ENCODE results near the gene P4HB. TPM values are rescaled to one million over a fixed set of nuclear protein-coding genes. Genes with fewer than 3 reads are reported as not detected.

The P4HB gene
- polyA plus RNA-seq, 1 of the 3 experiments (the other 2 are of a cell fraction) = 165 TPM

GRCh38 chr17:81889602-81890001 lies 29.3 kb upstream of the P4HB start:
- peaks cover 12 to 19% of the 10 kb centered on the region in 2 experiments for H3K4me1 ChIP-seq (ENCODE audit: control insufficient read depth in 1 of 2, insufficient read depth in 2 of 2, low read depth in 1 of 2, low read length in 1 of 2)
- H4K20me1 ChIP-seq (ENCODE audit: insufficient read depth) = peaks cover 23% of the 10 kb centered on the region; the same call in 1 of the 2 replicates
- H2AFZ ChIP-seq (ENCODE audit: low read depth) = no peak overlapping the region
- H3K9me2 ChIP-seq = no peaks in the 10 kb centered on the region
- H3K9ac ChIP-seq = peak overlapping the region; percentile 93; the same call in 1 of the 2 replicates
- H3K36me3 ChIP-seq (replicated peaks in 1 of 2; ENCODE audit: control insufficient read depth in 1 of 2, insufficient read depth in 2 of 2, low read length in 1 of 2) = peaks cover 46 to 56% of the 10 kb centered on the region in 2 experiments
- no peak for TF ChIP-seq IRF3 (IDR thresholded peaks at IDR 0.05; ENCODE audit: low read depth, low read length)
- TF ChIP-seq, protein P1, sequence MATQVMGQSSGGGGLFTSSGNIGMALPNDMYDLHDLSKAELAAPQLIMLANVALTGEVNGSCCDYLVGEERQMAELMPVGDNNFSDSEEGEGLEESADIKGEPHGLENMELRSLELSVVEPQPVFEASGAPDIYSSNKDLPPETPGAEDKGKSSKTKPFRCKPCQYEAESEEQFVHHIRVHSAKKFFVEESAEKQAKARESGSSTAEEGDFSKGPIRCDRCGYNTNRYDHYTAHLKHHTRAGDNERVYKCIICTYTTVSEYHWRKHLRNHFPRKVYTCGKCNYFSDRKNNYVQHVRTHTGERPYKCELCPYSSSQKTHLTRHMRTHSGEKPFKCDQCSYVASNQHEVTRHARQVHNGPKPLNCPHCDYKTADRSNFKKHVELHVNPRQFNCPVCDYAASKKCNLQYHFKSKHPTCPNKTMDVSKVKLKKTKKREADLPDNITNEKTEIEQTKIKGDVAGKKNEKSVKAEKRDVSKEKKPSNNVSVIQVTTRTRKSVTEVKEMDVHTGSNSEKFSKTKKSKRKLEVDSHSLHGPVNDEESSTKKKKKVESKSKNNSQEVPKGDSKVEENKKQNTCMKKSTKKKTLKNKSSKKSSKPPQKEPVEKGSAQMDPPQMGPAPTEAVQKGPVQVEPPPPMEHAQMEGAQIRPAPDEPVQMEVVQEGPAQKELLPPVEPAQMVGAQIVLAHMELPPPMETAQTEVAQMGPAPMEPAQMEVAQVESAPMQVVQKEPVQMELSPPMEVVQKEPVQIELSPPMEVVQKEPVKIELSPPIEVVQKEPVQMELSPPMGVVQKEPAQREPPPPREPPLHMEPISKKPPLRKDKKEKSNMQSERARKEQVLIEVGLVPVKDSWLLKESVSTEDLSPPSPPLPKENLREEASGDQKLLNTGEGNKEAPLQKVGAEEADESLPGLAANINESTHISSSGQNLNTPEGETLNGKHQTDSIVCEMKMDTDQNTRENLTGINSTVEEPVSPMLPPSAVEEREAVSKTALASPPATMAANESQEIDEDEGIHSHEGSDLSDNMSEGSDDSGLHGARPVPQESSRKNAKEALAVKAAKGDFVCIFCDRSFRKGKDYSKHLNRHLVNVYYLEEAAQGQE (IDR thresholded peaks at IDR 0.05; ENCODE audit: low read depth, low read length) = no peak
- TF ChIP-seq, protein P2, sequence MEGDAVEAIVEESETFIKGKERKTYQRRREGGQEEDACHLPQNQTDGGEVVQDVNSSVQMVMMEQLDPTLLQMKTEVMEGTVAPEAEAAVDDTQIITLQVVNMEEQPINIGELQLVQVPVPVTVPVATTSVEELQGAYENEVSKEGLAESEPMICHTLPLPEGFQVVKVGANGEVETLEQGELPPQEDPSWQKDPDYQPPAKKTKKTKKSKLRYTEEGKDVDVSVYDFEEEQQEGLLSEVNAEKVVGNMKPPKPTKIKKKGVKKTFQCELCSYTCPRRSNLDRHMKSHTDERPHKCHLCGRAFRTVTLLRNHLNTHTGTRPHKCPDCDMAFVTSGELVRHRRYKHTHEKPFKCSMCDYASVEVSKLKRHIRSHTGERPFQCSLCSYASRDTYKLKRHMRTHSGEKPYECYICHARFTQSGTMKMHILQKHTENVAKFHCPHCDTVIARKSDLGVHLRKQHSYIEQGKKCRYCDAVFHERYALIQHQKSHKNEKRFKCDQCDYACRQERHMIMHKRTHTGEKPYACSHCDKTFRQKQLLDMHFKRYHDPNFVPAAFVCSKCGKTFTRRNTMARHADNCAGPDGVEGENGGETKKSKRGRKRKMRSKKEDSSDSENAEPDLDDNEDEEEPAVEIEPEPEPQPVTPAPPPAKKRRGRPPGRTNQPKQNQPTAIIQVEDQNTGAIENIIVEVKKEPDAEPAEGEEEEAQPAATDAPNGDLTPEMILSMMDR (IDR thresholded peaks at IDR 0.05) = no peak
- H3F3A ChIP-seq (replicated peaks; ENCODE audit: insufficient read depth) = peaks cover 27% of the 10 kb centered on the region
- no peaks in the 10 kb centered on the region for H3K27me3 ChIP-seq (ENCODE audit: insufficient read depth)
- peak overlapping the region in 1 of 2 experiments; percentile 17; a peak in 1 of 4 replicates for H3K27ac ChIP-seq (ENCODE audit: low read depth in 2 of 2, low read length in 1 of 2)
- CTCF ChIA-PET = interaction anchor here (0.8 to 2.3 kb wide), 3 partner anchors 17 to 154 kb away, joined by 3 to 7 read pairs (median 5); no protein-coding TSS in a partner anchor
- H3K79me2 ChIP-seq (ENCODE audit: insufficient read depth) = peaks cover 92% of the 10 kb centered on the region
- peak overlapping the region in 1 of 2 experiments; percentile 98; a peak in 2 of 4 replicates for H3K4me3 ChIP-seq (ENCODE audit: low read depth in 2 of 2, low read length in 1 of 2)
- POLR2A ChIA-PET = no interaction called here
- WGBS (ENCODE audit: low lambda C conversion rate) = 82% methylated on average over 9 of the region's 9 CpGs
- no peaks in the 10 kb centered on the region for H3K9me3 ChIP-seq
- DNase-seq = no peak
- H3K4me2 ChIP-seq = peak overlapping the region; percentile 94

DNA sequence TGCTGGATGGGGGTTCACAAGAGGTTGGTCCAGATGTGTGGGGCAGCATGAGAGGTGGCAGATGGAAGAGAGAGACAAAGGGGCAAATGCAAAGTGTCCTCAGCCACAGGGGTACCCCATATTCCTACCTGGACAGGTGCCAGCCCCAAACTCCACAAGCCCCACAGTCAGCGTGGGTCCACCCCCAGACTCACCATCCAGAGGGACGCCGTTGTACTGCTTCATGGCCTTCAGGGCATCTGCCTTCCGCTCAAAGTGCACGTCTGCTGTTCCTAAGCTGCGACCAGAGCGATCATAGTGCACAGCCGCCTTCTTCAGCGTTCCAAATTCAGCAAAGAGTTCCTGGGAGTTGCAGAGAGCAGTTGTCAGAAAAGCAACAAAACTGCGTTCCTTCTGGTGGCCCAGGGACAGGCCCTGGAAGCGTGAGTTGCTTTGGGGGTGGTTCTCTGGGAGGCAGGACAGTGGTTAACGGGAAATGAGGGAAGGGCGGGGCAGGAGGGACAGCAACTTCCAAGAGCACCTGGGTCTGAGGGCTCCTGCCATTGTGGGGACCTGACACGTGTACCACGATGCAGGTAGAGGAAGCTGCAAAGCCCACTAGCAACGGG lies 28.8 kb upstream of the P4HB start:
- Histone ChIP-seq H3K4me2 (no peak overlapping the region), H3F3A (replicated peaks; ENCODE audit: insufficient read depth) (peaks cover 27% of the 10 kb centered on the region), H2AFZ (ENCODE audit: low read depth) (no peak overlapping the region), H3K79me2 (ENCODE audit: insufficient read depth) (peaks cover 89% of the 10 kb centered on the region), H3K27ac (ENCODE audit: low read depth in 2 of 2, low read length in 1 of 2) (no peak overlapping the region; a peak in 1 of 4 replicates), H3K9me2 (no peaks in the 10 kb centered on the region), H3K36me3 (replicated peaks in 1 of 2; ENCODE audit: control insufficient read depth in 1 of 2, insufficient read depth in 2 of 2, low read length in 1 of 2) (peaks cover 44 to 57% of the 10 kb centered on the region in 2 experiments), H3K9me3 (no peaks in the 10 kb centered on the region), H3K9ac (no peak overlapping the region; the same call in 1 of the 2 replicates), H3K27me3 (ENCODE audit: insufficient read depth) (no peaks in the 10 kb centered on the region), H3K4me1 (ENCODE audit: control insufficient read depth in 1 of 2, insufficient read depth in 2 of 2, low read depth in 1 of 2, low read length in 1 of 2) (peaks cover 12 to 19% of the 10 kb centered on the region in 2 experiments), H4K20me1 (ENCODE audit: insufficient read depth) (peaks cover 23% of the 10 kb centered on the region; the same call in 1 of the 2 replicates), H3K4me3 (ENCODE audit: low read depth in 2 of 2, low read length in 1 of 2) (no peak overlapping the region)
- no peak for TF ChIP-seq YY1 (IDR thresholded peaks at IDR 0.05; ENCODE audit: low read depth)
- TF ChIP-seq SMC3 (IDR thresholded peaks at IDR 0.05; ENCODE audit: low read depth, low read length) = no peak
- TF ChIP-seq ELF1 (IDR thresholded peaks at IDR 0.05) = no peak
- no peak for TF ChIP-seq RAD21 (IDR thresholded peaks at IDR 0.05; ENCODE audit: low read length)
- TF ChIP-seq SIN3A (IDR thresholded peaks at IDR 0.05; ENCODE audit: borderline replicate concordance, low read depth, low read length) = no peak
- TF ChIP-seq MEF2A (IDR thresholded peaks at IDR 0.05; ENCODE audit: borderline replicate concordance, low read depth) = no peak
- no peak for TF ChIP-seq TCF12 (IDR thresholded peaks at IDR 0.05)
- no peak for TF ChIP-seq POLR2AphosphoS5 (IDR thresholded peaks at IDR 0.05; ENCODE audit: low read depth, low read length)
- ChIA-PET CTCF (interaction anchor here (0.8 to 2.3 kb wide), 4 partner anchors 18 to 141 kb away, joined by 3 to 7 read pairs (median 6); no protein-coding TSS in a partner anchor), POLR2A (no interaction called here)
- 98% methylated on average over 15 of the region's 16 CpGs for WGBS (ENCODE audit: low lambda C conversion rate)
- DNase-seq = no peak

Measured in SK-N-SH (cell line).